Lung (tissue), 12 donors: ENCODE data around the gene SLC13A5. TPM values are rescaled to one million over a fixed set of nuclear protein-coding genes. Genes with fewer than 3 reads are reported as not detected.
"Not testable (repeated sequence)": the region's sequence is repeated elsewhere in the genome, so short reads cannot be mapped to it uniquely, and the experiment has no call there.

ENCODE experiments used
- ATAC-seq: fragments of 200-7000 bp; cut with Tn5 transposase; one replicate; pipeline ENCODE4 v1.9.1; 2020; ENCODE audit warnings: moderate number of reproducible peaks; ENCODE audit not compliant: insufficient read depth, low FRiP score
- DNase-seq, 3 donors: peaks; one replicate each; pipeline ENCODE4 v3.0.0-alpha.2; 2013 to 2017
- H3K27ac ChIP-seq, 2 donors: one replicate each; pipeline ENCODE4 v1.5.1; 2013; ENCODE audit warnings: mild to moderate bottlenecking in 2 of 2, moderate library complexity in 2 of 2, control low read depth in 1 of 2, inconsistent platforms in 1 of 2, low read depth in 1 of 2, low read length in 1 of 2
- H3K27me3 ChIP-seq, 3 donors: one replicate each; pipeline ENCODE4 v1.5.1; 2013; ENCODE audit warnings: low read length in 2 of 3; ENCODE audit not compliant: control insufficient read depth in 3 of 3, insufficient read depth in 3 of 3
- H3K36me3 ChIP-seq, 4 donors: one replicate each; pipeline ENCODE4 v1.5.1; 2013; ENCODE audit warnings: low read length in 4 of 4, mild to moderate bottlenecking in 1 of 4, moderate library complexity in 1 of 4; ENCODE audit not compliant: control insufficient read depth in 4 of 4, insufficient read depth in 4 of 4
- H3K4me1 ChIP-seq, 5 donors: one replicate each; pipeline ENCODE4 v1.5.1; 2013; ENCODE audit warnings: low read length in 5 of 5, mild to moderate bottlenecking in 2 of 5, moderate library complexity in 1 of 5; ENCODE audit not compliant: control insufficient read depth in 5 of 5, insufficient read depth in 5 of 5
- H3K4me3 ChIP-seq: one replicate; pipeline ENCODE4 v1.5.1; 2013; ENCODE audit warnings: mild to moderate bottlenecking, control low read depth, moderate library complexity
- H3K9ac ChIP-seq, 2 donors: one replicate each; pipeline ENCODE4 v1.5.1; 2013; ENCODE audit warnings: low read length in 2 of 2, control low read depth in 1 of 2; ENCODE audit not compliant: insufficient read depth in 1 of 2
- H3K9me3 ChIP-seq, 4 donors: one replicate each; pipeline ENCODE4 v1.5.1; 2013; ENCODE audit warnings: low read length in 3 of 4, mild to moderate bottlenecking in 1 of 4, moderate library complexity in 1 of 4; ENCODE audit not compliant: control insufficient read depth in 4 of 4, insufficient read depth in 3 of 4
- CTCF ChIP-seq: IDR thresholded peaks from 2 replicates; pipeline ENCODE4 v1.5.1; 2012; ENCODE audit warnings: mild to moderate bottlenecking; ENCODE audit errors: control extremely low read depth, extremely low read depth
- WGBS, 2 donors: extraction: QIAGEN DNeasy Blood & Tissue Kit; methylation state at CpG; one replicate each; pipeline ENCODE4 v1.1.7; 2013; 5-methylcytosine and 5-hydroxymethylcytosine counted together
- polyA plus RNA-seq, 2 donors: library from polyadenylated mRNA; stranded (reverse); fragments of 200-250 nt; gene quantifications; one replicate each; pipeline ENCODE4 v1.2.1, GENCODE V29; 2013
- total RNA-seq, 2 donors: library from RNA; depleted of rRNA in 1 of 2; stranded (reverse); fragments of >200 nt in 1 of 2; gene quantifications; one replicate each; pipeline ENCODE4 v1.2.1, GENCODE V29; 2014 to 2021
- donor health status: control.
- donor health status: control.
- donor health status: Bipolar disorder and iron deficiency.
- donor health status: healthy.
- donor health status: DM: yes; HTN: yes; CAD: no.

SLC13A5 gene
- total and polyA plus RNA-seq, 4 donors = 0.18 TPM; not detected in 3

DNA sequence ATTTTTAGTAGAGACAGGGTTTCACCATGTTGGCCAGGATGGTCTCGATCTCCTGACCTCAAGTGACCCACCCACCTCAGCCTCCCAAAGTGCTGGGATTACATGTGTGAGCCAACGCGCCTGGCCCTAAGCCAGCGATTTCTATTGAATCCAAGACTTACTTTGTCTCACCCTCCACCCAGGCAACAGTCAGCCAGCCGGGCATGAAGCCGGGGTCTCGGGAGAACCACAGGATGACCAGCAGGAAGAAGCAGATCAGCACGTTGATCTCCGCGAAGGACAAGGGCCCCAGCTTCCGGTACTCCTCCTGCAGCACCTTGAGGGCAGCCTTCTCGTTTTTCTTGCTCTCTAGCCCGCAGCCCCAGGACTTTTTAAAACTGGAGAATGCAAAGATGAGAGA, 17.6 kb downstream of the SLC13A5 start:
- Histone ChIP-seq H3K9me3 (no peaks in the 10 kb centered on the region), H3K27me3 (no peaks in the 10 kb centered on the region), H3K27ac (no peak overlapping the region), H3K4me3 (no peak overlapping the region), H3K4me1 (peaks cover 0 to 4% (median 0%) of the 10 kb centered on the region in 5 donors), H3K36me3 (no peaks in the 10 kb centered on the region), H3K9ac (no peak overlapping the region)
- no peak for ATAC-seq
- 82 to 85% methylated on average over 13 of the region's 13 CpGs for WGBS, 2 donors
- DNase-seq = no peak
- no peak for TF ChIP-seq CTCF

- no peak overlapping the region for H3K4me3 ChIP-seq
- no peak for DNase-seq
- no peaks in the 10 kb centered on the region for H3K27me3 ChIP-seq
- no peaks in the 10 kb centered on the region for H3K9me3 ChIP-seq
- no peak overlapping the region for H3K9ac ChIP-seq
- ATAC-seq = no peak
- H3K36me3 ChIP-seq = no peaks in the 10 kb centered on the region
- H3K4me1 ChIP-seq = no peaks in the 10 kb centered on the region
- 81 to 90% methylated on average over 2 of the region's 2 CpGs for WGBS, 2 donors
- no peak for TF ChIP-seq CTCF
- no peak overlapping the region for H3K27ac ChIP-seq
Measured at GRCh38 chr17:6695051-6695450, 18.1 kb downstream of the SLC13A5 start.

DNA sequence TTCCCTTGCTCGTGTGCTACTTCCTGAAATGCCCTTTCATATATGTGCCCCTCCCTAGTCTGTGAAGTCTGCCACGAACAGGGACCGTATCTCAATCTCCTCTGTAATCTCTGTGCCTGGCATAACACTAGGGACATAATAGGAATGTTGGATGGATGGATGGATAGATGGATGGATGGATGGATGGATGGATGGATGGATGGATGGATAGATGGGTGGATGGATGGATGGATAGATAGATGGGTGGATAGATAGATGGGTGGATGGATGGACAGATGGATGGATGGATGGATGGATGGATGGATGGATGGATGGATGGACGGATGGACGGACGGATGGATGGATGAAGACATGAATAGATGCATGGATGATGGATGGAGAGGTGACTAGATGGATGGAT, 21.2 kb downstream of the SLC13A5 start:
- not testable (repeated sequence) for H3K9me3 ChIP-seq, H3K4me1 ChIP-seq, H3K9ac ChIP-seq, H3K4me3 ChIP-seq, H3K36me3 ChIP-seq, ATAC-seq, H3K27me3 ChIP-seq, H3K27ac ChIP-seq, DNase-seq
- WGBS, 2 donors = 59 to 64% methylated on average over 6 of the region's 6 CpGs

DNA sequence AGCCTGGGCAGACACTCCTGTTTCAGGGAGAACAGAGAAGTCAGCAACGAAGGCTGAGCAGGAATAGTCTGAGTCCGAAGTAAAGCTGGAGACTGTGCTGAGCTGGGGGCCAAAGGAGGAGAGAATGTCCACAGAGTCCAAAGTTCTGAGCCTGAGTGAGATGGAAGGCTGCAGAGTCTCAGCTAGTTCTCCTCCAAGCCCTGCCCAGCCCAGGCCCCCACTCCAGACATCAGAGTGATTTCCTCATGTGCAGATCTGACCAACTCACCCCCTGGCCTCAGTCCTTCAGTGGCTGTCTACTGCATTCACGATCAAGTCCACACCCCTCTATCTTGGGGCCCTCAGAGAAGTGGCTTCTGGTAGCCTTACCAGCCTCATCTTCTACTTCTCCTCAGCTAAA, 21.6 kb downstream of the SLC13A5 start:
- no peaks in the 10 kb centered on the region for H3K4me1 ChIP-seq
- no peak for TF ChIP-seq CTCF

More for the DNA sequence above, 21.6 kb downstream of the SLC13A5 start:
- Histone ChIP-seq H3K36me3 (no peaks in the 10 kb centered on the region), H3K9ac (no peak overlapping the region), H3K4me3 (no peak overlapping the region), H3K9me3 (no peaks in the 10 kb centered on the region), H3K27ac (no peak overlapping the region), H3K27me3 (peaks cover 0 to 3% (median 0%) of the 10 kb centered on the region in 3 donors)
- WGBS, 2 donors = 83 to 90% methylated on average over 3 of the region's 3 CpGs
- ATAC-seq = no peak
- no peak for DNase-seq
